CD4-positive, alpha-beta T cell treated with Interleukin-6 at 100 ng/mL for 8 hours (primary cell): ENCODE results near the gene HAX1.
A peak's percentile ranks its signal among the peaks of the same experiment; 100 is the strongest.
"Not testable (repeated sequence)": the region's sequence is repeated elsewhere in the genome, so short reads cannot be mapped to it uniquely, and the experiment has no call there.

Source experiments
- DNase-seq: peaks from one replicate; pipeline ENCODE4 v3.0.0-alpha.2; 2020; ENCODE audit warnings: mixed read lengths, low spot score

Gene HAX1

GRCh38 chr1:154287591-154287990 lies 15.2 kb downstream of the HAX1 start:
- not testable (repeated sequence) for DNase-seq

GRCh38 chr1:154288661-154289060 lies 16.2 kb downstream of the HAX1 start:
- DNase-seq, result no peak

DNA sequence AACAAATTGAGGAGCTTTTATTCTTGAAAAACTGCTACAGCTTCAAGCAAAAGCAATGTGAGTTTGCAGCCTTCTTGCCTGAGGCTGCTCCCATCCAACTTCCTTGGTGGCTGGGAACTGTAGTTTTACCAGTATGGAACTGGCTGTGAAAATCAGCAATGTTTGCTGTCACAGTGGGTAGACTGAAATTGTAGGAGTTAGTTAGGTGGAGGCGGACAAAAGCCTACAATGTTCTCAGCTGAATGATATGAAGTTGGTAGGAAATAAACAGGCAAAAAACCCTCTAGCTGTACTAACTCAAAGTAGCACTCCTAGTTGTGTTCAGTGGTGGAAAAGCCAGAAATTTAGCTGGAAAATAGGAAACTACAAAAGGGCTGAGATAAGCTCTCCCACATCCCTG lies 18.5 kb downstream of the HAX1 start:
- DNase-seq, result no peak

GRCh38 chr1:154295408-154296235 lies 23.2 kb downstream of the HAX1 start:
- DNase-seq, result no peak

DNA sequence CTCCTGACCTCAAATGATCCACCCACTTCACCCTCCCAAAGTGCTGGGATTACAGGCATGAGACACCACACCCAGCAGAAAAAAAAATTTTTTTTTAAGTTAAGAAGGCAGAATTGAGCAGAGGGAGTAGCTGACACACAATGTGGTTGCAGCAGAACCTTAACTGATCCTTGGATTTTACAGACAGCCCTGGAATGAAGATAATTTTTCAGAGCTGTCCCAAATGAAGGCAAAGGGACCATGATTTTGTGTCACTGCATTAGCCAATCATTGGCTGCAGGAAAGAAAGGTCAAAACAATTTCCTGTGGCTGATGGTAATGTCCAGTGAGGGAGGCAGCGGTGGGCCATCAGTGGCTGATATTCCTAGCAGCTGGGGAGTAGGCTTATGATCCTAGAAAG lies 29.2 kb downstream of the HAX1 start:
- no peak for DNase-seq

- DNase-seq, result no peak
These were observed 32.4 kb downstream of the HAX1 start for GRCh38 chr1:154304664-154305337.

- no peak for DNase-seq
These were observed 33.7 kb downstream of the HAX1 start for GRCh38 chr1:154306151-154306550.

DNA sequence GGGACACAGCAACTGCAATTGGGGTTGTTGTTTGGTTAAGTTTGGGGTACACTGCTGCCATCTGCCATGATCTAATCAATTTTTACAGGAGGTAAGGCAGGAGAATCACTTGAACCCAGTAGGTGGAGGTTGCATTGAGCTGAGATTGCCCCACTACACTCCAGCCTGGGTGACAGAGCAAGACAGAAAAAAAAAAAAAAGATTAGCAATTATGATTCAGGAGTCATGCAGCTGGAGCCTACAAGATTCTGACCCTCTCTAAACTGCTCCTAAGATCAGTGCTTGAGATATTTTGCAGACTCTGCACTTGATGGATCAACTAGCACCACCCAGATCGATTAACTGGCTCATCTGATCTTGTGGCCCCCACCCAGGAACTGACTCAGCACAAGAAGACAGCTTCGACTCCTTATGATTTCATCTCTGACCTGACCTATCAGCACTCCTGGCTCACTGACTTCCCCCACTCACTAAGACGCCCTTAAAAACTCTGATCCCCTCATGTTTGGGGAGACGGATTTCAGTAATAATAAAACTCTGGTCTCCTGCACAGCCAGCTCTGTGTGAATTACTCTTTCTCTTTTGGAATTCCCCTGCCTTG lies 35.3 kb downstream of the HAX1 start:
- DNase-seq, result not testable (repeated sequence)

- not testable (repeated sequence) for DNase-seq
These were observed 36.7 kb downstream of the HAX1 start for GRCh38 chr1:154309136-154309535.

- not testable (repeated sequence) for DNase-seq
These were observed 40.0 kb downstream of the HAX1 start for GRCh38 chr1:154312229-154313065.

- no peak for DNase-seq
These were observed 40.6 kb downstream of the HAX1 start for GRCh38 chr1:154313066-154313356.

GRCh38 chr1:154314226-154314625 lies 41.8 kb downstream of the HAX1 start:
- DNase-seq, result not testable (repeated sequence)

DNA sequence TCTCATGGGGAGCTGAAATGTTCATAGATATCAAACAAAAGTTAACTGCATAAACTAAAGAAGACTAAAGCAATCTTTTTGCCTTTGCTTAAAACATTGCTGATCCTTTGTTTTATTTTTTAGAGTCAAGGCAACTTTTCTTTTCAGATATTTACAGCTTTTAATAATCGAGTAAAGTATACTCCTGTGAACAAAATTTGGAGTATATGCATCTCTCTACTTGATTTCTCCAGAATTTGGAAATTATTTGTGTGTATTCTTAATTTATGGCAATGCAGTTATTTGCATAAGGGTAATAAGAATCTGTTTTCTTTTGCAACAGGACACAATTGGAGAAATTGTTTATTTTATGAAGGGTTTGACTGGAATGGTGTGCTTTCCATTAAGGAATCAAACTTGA lies 44.3 kb downstream of the HAX1 start:
- DNase-seq, result no peak

GRCh38 chr1:154318386-154318785 lies 46.0 kb downstream of the HAX1 start:
- no peak for DNase-seq

DNA sequence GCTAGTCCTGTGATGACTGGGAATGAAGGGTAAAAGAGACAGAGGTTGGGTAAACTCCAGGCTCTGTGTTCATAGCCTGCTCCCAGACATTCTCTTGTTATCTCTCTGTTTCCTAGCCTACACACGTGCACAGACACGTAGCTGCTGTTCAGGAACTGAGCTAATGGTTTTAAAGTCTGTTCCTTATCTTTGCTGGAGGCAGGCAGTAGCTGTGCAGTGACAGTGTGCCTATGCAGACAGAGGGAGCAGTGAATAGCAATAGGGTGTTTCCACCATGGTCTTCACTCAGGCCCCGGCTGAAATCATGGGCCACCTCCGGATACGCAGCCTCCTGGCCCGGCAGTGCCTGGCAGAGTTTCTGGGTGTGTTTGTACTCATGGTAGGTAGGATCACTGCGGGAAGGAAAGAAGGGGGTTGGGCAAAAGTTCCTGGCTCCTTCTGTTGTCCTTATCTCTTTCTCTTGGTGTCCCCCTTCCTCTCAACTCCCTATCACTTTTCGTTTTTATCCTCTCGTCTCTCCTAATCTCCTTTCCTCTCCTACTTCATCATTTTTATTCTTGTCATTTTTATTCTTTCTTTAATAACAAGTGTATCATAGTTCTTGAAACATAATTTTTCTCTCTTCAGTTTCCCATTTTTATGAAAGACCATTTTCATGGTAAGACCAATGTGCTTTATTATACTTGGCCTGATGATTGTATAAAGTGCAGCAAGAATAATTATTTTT lies 48.6 kb downstream of the HAX1 start, which contains the start of gene AQP10:
Gene AQP10, plus strand, starts transcription at position 212 of the 727 bp plus-strand sequence. Its CDS starts 63 bp downstream, at position 275.
- no peak for DNase-seq

DNA sequence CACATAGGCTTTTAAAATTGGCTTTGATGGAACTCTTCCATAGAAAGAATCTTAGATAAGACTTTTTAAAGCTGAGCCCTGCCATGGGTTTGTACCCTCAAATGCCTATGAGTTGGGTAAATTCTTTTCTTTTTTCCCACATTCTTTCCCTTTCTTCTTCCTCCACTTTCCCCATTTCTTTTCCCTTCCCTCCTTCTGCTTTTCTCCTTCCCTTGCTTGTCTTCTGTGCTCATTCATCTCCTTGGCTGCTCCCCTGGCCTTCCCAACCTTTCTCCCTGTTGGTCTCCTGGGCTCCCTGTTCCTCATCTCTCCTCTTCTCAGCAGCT lies 49.1 kb downstream of the HAX1 start:
- DNase-seq, result not testable (repeated sequence)

DNA sequence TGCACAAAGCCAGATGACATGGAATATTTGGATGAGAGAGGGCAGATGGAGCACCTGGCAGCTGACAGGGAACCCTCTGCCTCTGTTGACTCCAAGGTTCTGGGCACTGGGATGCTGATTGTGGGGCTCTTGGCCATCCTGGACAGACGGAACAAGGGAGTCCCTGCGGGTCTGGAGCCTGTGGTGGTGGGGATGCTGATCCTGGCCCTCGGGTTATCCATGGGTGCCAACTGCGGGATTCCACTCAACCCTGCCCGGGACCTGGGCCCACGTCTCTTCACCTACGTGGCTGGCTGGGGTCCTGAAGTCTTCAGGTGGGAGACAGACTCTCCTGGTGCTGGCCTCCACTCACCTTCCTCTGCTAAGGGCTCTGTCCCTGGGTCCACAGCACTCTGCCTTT lies 51.1 kb downstream of the HAX1 start:
- no peak for DNase-seq

GRCh38 chr1:154324241-154324640 lies 51.8 kb downstream of the HAX1 start:
- no peak for DNase-seq

GRCh38 chr1:154324669-154325582 lies 52.5 kb downstream of the HAX1 start, which contains the start of gene ATP8B2:
TSS of gene ATP8B2 (plus strand) at chr1:154325525. CDS start at chr1:154328142, 2,617 bp downstream.
- peak; percentile 85 for DNase-seq
